Measurements from ENCODE around the gene GPR39.

The GPR39 gene

DNA sequence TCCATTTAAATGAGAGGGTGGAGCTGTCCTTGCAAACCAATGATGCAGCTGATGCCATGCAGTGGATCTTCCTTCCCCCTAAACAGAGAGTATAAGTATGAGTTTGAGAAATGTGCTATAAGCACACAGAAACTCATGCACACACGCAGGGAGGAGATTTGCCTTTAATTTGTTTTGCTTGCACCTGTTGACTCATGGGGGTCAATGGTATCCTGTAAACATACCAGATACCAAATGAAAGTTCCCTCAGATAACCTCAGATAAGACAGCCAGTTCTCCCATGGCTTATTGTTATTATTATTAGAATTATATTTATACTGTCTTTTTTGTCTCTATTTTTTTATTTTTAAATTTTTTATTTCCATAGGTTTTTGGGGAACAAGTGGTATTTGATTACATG, 29.5 kb upstream of the GPR39 start (continued):
- TF ChIP-seq ZNF70 (CRISPR knock-in tag; IDR thresholded peaks at IDR 0.05) (no peak), TCF4 (CRISPR knock-in tag; IDR thresholded peaks at IDR 0.05; ENCODE audit: borderline replicate concordance) (no peak), BACH2 (CRISPR knock-in tag; IDR thresholded peaks at IDR 0.05; ENCODE audit: borderline replicate concordance) (no peak)
- TF ChIP-seq, protein P1, sequence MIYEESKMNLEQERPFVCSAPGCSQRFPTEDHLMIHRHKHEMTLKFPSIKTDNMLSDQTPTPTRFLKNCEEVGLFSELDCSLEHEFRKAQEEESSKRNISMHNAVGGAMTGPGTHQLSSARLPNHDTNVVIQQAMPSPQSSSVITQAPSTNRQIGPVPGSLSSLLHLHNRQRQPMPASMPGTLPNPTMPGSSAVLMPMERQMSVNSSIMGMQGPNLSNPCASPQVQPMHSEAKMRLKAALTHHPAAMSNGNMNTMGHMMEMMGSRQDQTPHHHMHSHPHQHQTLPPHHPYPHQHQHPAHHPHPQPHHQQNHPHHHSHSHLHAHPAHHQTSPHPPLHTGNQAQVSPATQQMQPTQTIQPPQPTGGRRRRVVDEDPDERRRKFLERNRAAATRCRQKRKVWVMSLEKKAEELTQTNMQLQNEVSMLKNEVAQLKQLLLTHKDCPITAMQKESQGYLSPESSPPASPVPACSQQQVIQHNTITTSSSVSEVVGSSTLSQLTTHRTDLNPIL (CRISPR knock-in tag; IDR thresholded peaks at IDR 0.05; ENCODE audit: low read depth), result no peak

DNA sequence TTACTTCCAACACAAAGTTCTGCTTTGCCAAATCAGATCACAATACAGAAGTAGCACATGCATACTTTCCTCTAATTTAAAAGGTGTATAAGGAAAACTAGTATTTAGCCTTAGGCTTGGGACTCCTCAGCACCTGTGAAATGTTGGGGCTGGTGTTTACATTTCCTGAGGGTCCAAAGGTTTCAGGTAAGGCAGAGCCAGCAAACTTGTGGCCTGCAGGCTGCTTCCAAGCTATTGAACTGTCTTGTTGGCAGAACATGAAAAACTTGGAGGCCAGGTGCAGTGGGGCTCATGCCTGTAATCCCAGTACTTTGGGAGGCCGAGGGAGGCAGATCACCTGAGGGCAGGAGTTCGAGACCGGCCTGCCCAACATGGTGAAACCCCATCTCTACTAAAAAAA, 26.5 kb upstream of the GPR39 start:
- no peak for TF ChIP-seq ZC3H10 (CRISPR knock-in tag; IDR thresholded peaks at IDR 0.05)
- no peak for TF ChIP-seq ZNF565 (CRISPR knock-in tag; conservative IDR thresholded peaks at IDR 0.05; ENCODE audit: low read depth)
- no peak for TF ChIP-seq ZFP3 (CRISPR knock-in tag; IDR thresholded peaks at IDR 0.05)
- TF ChIP-seq, protein P2, sequence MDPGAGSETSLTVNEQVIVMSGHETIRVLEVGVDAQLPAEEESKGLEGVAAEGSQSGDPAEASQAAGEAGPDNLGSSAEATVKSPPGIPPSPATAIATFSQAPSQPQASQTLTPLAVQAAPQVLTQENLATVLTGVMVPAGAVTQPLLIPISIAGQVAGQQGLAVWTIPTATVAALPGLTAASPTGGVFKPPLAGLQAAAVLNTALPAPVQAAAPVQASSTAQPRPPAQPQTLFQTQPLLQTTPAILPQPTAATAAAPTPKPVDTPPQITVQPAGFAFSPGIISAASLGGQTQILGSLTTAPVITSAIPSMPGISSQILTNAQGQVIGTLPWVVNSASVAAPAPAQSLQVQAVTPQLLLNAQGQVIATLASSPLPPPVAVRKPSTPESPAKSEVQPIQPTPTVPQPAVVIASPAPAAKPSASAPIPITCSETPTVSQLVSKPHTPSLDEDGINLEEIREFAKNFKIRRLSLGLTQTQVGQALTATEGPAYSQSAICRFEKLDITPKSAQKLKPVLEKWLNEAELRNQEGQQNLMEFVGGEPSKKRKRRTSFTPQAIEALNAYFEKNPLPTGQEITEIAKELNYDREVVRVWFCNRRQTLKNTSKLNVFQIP (CRISPR knock-in tag; IDR thresholded peaks at IDR 0.05; ENCODE audit: borderline replicate concordance, low read depth), result no peak
- TF ChIP-seq ZNF70 (CRISPR knock-in tag; IDR thresholded peaks at IDR 0.05), result no peak
- no peak for TF ChIP-seq TCF4 (CRISPR knock-in tag; IDR thresholded peaks at IDR 0.05; ENCODE audit: borderline replicate concordance)
- no peak for TF ChIP-seq OSR1 (CRISPR knock-in tag; IDR thresholded peaks at IDR 0.05)
- TF ChIP-seq ISL1 (CRISPR knock-in tag; IDR thresholded peaks at IDR 0.05), result no peak
- TF ChIP-seq ZNF8 (CRISPR knock-in tag; IDR thresholded peaks at IDR 0.05), result no peak
- TF ChIP-seq, protein P3, sequence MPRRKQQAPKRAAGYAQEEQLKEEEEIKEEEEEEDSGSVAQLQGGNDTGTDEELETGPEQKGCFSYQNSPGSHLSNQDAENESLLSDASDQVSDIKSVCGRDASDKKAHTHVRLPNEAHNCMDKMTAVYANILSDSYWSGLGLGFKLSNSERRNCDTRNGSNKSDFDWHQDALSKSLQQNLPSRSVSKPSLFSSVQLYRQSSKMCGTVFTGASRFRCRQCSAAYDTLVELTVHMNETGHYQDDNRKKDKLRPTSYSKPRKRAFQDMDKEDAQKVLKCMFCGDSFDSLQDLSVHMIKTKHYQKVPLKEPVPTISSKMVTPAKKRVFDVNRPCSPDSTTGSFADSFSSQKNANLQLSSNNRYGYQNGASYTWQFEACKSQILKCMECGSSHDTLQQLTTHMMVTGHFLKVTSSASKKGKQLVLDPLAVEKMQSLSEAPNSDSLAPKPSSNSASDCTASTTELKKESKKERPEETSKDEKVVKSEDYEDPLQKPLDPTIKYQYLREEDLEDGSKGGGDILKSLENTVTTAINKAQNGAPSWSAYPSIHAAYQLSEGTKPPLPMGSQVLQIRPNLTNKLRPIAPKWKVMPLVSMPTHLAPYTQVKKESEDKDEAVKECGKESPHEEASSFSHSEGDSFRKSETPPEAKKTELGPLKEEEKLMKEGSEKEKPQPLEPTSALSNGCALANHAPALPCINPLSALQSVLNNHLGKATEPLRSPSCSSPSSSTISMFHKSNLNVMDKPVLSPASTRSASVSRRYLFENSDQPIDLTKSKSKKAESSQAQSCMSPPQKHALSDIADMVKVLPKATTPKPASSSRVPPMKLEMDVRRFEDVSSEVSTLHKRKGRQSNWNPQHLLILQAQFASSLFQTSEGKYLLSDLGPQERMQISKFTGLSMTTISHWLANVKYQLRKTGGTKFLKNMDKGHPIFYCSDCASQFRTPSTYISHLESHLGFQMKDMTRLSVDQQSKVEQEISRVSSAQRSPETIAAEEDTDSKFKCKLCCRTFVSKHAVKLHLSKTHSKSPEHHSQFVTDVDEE (CRISPR knock-in tag; IDR thresholded peaks at IDR 0.05), result no peak
- TF ChIP-seq SNAI2 (CRISPR knock-in tag; IDR thresholded peaks at IDR 0.05), result no peak
- no peak for TF ChIP-seq PPARA (CRISPR knock-in tag; IDR thresholded peaks at IDR 0.05; ENCODE audit: borderline replicate concordance)
- no peak for TF ChIP-seq GLIS3 (CRISPR knock-in tag; IDR thresholded peaks at IDR 0.05)
- ATAC-seq, result no peak

DNA sequence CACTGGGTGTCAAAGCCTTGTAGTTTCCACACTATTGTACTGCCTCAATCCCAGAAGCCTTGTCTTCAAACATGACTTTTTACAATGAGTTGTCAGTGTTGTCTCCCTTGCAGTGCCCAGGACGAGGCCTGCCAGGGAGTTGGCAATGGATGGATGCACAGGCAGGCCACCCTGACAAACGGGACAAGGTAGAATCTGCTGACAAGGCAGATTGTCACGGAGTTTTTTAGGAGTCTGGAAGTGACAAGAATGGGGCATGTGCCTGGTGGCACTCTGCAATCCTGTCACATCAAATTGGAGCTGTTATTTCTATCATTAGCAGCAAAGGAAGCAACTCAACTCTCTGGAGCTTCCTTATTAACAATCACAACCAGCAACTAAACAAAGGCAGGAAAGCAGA, 25.2 kb upstream of the GPR39 start:
- ATAC-seq, result no peak
- TF ChIP-seq SNAI2 (CRISPR knock-in tag; IDR thresholded peaks at IDR 0.05), result no peak
- no peak for TF ChIP-seq PPARA (CRISPR knock-in tag; IDR thresholded peaks at IDR 0.05; ENCODE audit: borderline replicate concordance)
- no peak for TF ChIP-seq ZNF8 (CRISPR knock-in tag; IDR thresholded peaks at IDR 0.05)
- TF ChIP-seq GLIS3 (CRISPR knock-in tag; IDR thresholded peaks at IDR 0.05), result no peak
- TF ChIP-seq ZNF70 (CRISPR knock-in tag; IDR thresholded peaks at IDR 0.05), result no peak
- TF ChIP-seq, protein P3 (CRISPR knock-in tag; IDR thresholded peaks at IDR 0.05), result no peak
- TF ChIP-seq, protein P2 (CRISPR knock-in tag; IDR thresholded peaks at IDR 0.05; ENCODE audit: borderline replicate concordance, low read depth), result no peak
- no peak for TF ChIP-seq TCF4 (CRISPR knock-in tag; IDR thresholded peaks at IDR 0.05; ENCODE audit: borderline replicate concordance)
- no peak for TF ChIP-seq CSDC2 (CRISPR knock-in tag; IDR thresholded peaks at IDR 0.05)
- TF ChIP-seq ZNF565 (CRISPR knock-in tag; conservative IDR thresholded peaks at IDR 0.05; ENCODE audit: low read depth), result no peak
- TF ChIP-seq ISL1 (CRISPR knock-in tag; IDR thresholded peaks at IDR 0.05), result no peak
- TF ChIP-seq, protein P4, sequence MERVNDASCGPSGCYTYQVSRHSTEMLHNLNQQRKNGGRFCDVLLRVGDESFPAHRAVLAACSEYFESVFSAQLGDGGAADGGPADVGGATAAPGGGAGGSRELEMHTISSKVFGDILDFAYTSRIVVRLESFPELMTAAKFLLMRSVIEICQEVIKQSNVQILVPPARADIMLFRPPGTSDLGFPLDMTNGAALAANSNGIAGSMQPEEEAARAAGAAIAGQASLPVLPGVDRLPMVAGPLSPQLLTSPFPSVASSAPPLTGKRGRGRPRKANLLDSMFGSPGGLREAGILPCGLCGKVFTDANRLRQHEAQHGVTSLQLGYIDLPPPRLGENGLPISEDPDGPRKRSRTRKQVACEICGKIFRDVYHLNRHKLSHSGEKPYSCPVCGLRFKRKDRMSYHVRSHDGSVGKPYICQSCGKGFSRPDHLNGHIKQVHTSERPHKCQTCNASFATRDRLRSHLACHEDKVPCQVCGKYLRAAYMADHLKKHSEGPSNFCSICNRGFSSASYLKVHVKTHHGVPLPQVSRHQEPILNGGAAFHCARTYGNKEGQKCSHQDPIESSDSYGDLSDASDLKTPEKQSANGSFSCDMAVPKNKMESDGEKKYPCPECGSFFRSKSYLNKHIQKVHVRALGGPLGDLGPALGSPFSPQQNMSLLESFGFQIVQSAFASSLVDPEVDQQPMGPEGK (CRISPR knock-in tag; IDR thresholded peaks at IDR 0.05; ENCODE audit: borderline replicate concordance), result no peak
- TF ChIP-seq, protein P1 (CRISPR knock-in tag; IDR thresholded peaks at IDR 0.05; ENCODE audit: low read depth), result no peak
- no peak for TF ChIP-seq TOX (CRISPR knock-in tag; IDR thresholded peaks at IDR 0.05; ENCODE audit: borderline replicate concordance)
- no peak for TF ChIP-seq ZC3H10 (CRISPR knock-in tag; IDR thresholded peaks at IDR 0.05)
- no peak for TF ChIP-seq ZFP3 (CRISPR knock-in tag; IDR thresholded peaks at IDR 0.05)
- TF ChIP-seq ARNTL (CRISPR knock-in tag; IDR thresholded peaks at IDR 0.05; ENCODE audit: borderline replicate concordance, low read depth), result no peak
- TF ChIP-seq, protein P5, sequence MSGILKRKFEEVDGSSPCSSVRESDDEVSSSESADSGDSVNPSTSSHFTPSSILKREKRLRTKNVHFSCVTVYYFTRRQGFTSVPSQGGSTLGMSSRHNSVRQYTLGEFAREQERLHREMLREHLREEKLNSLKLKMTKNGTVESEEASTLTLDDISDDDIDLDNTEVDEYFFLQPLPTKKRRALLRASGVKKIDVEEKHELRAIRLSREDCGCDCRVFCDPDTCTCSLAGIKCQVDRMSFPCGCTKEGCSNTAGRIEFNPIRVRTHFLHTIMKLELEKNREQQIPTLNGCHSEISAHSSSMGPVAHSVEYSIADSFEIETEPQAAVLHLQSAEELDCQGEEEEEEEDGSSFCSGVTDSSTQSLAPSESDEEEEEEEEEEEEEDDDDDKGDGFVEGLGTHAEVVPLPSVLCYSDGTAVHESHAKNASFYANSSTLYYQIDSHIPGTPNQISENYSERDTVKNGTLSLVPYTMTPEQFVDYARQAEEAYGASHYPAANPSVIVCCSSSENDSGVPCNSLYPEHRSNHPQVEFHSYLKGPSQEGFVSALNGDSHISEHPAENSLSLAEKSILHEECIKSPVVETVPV (CRISPR knock-in tag; IDR thresholded peaks at IDR 0.05), result no peak
- no peak for TF ChIP-seq ESRRG (CRISPR knock-in tag; IDR thresholded peaks at IDR 0.05)
- TF ChIP-seq OSR1 (CRISPR knock-in tag; IDR thresholded peaks at IDR 0.05), result no peak
